Measurements from ENCODE around the gene APOB.

The APOB gene

GRCh38 chr2:21055451-21055850, 11.6 kb upstream of the APOB start:
- TF ChIP-seq POLR2AphosphoS5 (IDR thresholded peaks at IDR 0.05; ENCODE audit: low read depth, low read length) (no peak), SIN3A (IDR thresholded peaks at IDR 0.05; ENCODE audit: borderline replicate concordance, insufficient read depth, low read length) (no peak), FOXP2 (optimal IDR thresholded peaks at IDR 0.05; ENCODE audit: borderline replicate concordance, extremely low read depth, extremely low read length, insufficient read depth) (no peak), REST (IDR thresholded peaks at IDR 0.05; ENCODE audit: insufficient read depth in 1 of 2, low read depth in 2 of 2, low read length in 2 of 2) (no peak), TAF1 (IDR thresholded peaks at IDR 0.05; ENCODE audit: borderline replicate concordance, insufficient read depth, low read length) (no peak)

- TF ChIP-seq POLR2AphosphoS5 (IDR thresholded peaks at IDR 0.05; ENCODE audit: low read depth, low read length) (no peak), SIN3A (IDR thresholded peaks at IDR 0.05; ENCODE audit: borderline replicate concordance, insufficient read depth, low read length) (no peak), REST (IDR thresholded peaks at IDR 0.05; ENCODE audit: insufficient read depth in 1 of 2, low read depth in 2 of 2, low read length in 2 of 2) (no peak), TAF1 (IDR thresholded peaks at IDR 0.05; ENCODE audit: borderline replicate concordance, insufficient read depth, low read length) (no peak), FOXP2 (optimal IDR thresholded peaks at IDR 0.05; ENCODE audit: borderline replicate concordance, extremely low read depth, extremely low read length, insufficient read depth) (no peak)
Observed at GRCh38 chr2:21054011-21054410, 10.1 kb upstream of the APOB start.

- no peak for TF ChIP-seq SIN3A (IDR thresholded peaks at IDR 0.05; ENCODE audit: borderline replicate concordance, insufficient read depth, low read length)
Observed at GRCh38 chr2:21052044-21052443, 8.2 kb upstream of the APOB start.

- no peak for TF ChIP-seq TAF1 (IDR thresholded peaks at IDR 0.05; ENCODE audit: borderline replicate concordance, insufficient read depth, low read length)
- no peak for TF ChIP-seq FOXP2 (optimal IDR thresholded peaks at IDR 0.05; ENCODE audit: borderline replicate concordance, extremely low read depth, extremely low read length, insufficient read depth)
- no peak for TF ChIP-seq SIN3A (IDR thresholded peaks at IDR 0.05; ENCODE audit: borderline replicate concordance, insufficient read depth, low read length)
- no peak for TF ChIP-seq POLR2AphosphoS5 (IDR thresholded peaks at IDR 0.05; ENCODE audit: low read depth, low read length)
- TF ChIP-seq REST (IDR thresholded peaks at IDR 0.05; ENCODE audit: insufficient read depth in 1 of 2, low read depth in 2 of 2, low read length in 2 of 2), result no peak
Observed at GRCh38 chr2:21050164-21050563, 6.3 kb upstream of the APOB start.

GRCh38 chr2:21047141-21048009, 3.5 kb upstream of the APOB start:
- TF ChIP-seq POLR2AphosphoS5 (IDR thresholded peaks at IDR 0.05; ENCODE audit: low read depth, low read length) (no peak), REST (IDR thresholded peaks at IDR 0.05; ENCODE audit: insufficient read depth in 1 of 2, low read depth in 2 of 2, low read length in 2 of 2) (no peak), SIN3A (IDR thresholded peaks at IDR 0.05; ENCODE audit: borderline replicate concordance, insufficient read depth, low read length) (no peak), TAF1 (IDR thresholded peaks at IDR 0.05; ENCODE audit: borderline replicate concordance, insufficient read depth, low read length) (no peak), FOXP2 (optimal IDR thresholded peaks at IDR 0.05; ENCODE audit: borderline replicate concordance, extremely low read depth, extremely low read length, insufficient read depth) (no peak)
